Measurements from ENCODE around the gene ENAH.

Gene ENAH

DNA sequence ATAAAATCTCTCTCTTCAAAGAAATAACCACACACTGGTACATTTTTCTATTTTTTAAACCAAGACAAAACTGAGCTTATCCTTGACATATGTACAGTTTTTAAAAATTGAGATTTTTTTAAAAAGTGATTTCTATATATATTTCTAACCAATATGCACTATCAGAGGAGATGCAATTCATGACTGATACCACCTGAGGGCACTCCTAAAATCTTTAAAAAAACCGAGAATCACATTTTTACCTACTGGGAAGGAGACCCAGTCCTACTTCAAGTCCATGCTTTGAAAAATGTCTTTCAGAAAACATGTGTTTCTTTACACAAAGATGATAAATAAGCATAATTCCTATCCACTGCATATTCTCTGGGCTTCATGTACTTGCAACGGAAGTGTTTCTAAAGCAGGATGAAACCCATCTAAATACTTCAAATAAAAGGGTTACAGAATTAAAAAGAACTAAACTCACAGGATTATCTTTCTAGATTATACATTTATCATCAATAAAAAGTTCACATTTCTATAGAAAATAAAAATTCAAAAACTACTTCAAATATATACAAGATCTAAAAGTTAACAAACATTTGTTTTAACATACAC lies 98.6 kb downstream of the ENAH start:
- DNase-seq, result no peak

DNA sequence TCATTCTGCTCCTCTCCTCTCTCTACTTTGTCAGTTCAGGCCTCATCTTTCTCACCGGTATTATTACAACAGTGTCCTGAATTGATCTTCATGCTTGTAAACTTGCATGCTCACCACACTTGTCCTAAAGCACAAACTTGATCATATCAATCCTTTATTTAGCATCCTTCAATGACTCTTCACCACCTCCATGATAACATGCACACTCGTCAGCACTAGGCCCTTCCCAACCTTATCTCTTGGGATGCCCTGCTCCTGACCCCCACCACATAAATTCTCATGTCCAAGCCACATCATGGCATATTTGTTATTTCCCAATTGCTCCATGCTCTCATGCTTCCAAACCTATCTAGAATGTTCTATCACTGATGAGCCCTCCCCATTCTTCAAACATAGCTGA lies 103.1 kb downstream of the ENAH start:
- DNase-seq, result no peak

DNA sequence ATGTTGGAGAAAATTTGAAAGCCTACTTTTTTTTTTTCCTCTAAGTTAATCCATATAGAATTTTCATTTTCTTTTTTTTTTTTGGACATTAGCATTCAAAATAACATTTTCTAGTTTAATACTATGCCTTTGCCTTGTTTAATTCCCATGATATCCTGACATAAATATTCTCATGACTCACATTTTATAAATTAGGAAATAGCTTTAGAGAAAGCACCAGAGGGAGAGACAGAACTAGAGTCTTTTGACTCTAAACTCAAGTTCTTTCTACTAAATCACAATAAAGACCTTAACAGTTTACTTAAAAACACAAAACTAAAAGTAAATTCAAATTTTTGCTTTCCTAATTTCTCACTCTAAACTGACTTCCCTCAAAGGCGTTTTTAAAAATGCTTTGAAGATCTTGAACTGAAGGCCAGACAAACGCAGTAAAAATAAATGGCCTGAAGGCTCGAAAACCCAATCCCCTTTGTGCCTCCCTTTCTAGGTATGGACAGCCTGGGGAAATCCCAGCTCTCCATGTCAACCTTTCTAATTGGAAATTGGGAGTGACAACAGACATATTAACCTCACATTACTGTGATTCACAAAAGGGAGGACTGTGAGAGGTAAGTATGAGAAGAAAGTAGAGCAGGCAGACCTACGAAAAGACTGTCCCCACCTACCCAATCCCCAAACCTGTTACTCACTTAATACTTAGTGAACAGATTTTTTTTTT lies 104.6 kb downstream of the ENAH start:
- no peak for DNase-seq

DNA sequence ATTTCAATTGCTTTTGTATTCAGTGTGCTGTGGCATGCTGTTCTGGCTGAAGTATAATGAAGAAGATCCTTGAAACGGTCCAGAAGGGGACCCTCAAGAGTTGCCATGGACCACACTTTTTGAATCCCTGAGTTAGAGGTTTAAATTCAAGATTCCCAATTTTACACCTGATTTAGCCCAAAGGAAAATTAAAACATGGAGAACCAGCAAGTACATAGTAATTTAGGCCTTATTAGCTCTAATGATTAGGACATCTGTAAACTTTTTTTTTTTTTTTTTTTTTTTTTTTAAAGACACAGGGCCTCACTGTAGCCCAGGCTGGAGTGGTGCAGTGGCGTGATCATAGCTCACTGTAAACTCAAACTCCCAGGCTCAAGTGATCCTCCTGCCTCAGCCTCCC lies 107.3 kb downstream of the ENAH start:
- no peak for DNase-seq

DNA sequence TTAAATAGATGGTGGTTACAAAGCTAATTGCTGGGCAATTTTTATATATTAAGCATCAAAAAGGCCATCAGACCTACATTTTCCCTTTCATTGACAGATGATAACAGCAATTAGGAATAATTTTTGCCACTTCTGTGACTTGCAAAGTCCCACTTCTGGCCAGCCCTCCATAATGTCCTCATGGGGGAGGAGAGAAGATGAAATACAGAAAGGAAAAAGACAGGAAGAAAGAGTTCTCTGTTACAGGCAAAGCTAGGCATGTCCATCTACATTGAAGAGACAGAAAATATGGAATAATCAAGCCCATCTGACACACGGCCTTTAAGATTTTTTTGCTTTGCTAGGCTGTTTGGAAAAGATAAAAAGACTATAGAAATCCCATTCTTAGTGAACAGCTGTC lies 108.0 kb downstream of the ENAH start:
- DNase-seq, result no peak

DNA sequence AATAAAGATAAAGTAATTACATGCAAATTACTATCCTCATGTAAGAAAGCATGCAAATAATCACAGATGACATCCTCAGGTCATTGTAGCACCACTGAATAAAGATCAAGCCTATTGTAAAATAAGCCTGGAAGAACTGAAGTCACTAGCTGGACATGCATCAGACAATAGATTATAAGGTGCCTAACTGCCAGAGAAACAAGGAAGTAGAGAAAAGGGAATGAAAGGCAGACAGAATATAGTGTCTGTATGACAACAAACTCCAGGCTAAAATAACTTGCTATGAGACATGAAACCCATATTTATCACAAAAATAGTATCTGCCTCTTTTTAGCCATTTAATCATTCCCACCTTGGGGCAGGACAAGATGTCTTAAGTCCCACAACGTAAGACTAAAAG lies 108.7 kb downstream of the ENAH start:
- no peak for DNase-seq

DNA sequence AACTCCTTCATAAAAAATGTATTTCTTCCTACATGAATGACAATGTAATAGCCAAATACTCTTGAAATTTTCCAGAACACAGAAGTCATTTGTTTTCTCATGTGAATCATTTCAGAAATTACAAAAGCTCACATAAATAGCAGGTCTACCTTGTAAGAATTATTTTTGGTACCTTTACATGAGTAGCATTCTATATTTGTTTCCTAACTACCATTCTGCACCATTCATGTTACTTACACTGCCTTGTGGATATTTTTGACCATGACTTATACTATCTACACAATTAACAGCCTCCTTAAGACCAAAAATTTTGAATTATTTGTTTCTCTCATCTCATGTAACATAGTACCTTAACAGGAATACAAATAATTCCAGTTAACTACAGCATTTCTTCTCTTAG lies 109.6 kb downstream of the ENAH start:
- DNase-seq, result no peak

DNA sequence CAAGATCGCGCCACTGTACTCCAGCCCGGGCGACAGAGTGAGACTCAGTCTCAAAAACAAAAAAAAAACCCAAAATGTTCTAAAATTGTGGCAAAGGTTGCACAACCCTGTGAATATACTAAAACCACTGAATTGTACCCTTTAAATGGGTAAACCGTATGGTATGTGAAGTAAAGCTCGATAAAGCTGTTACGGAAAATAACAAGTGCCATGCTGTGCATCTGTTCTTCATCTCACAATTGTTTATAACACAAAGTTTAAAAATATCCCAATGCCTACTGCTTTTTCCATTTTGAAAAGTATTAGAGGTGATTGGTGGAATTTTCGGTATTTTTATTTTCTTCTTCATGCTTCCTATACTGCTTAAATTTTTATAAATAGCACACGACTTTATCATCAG lies 111.5 kb downstream of the ENAH start:
- no peak for DNase-seq

DNA sequence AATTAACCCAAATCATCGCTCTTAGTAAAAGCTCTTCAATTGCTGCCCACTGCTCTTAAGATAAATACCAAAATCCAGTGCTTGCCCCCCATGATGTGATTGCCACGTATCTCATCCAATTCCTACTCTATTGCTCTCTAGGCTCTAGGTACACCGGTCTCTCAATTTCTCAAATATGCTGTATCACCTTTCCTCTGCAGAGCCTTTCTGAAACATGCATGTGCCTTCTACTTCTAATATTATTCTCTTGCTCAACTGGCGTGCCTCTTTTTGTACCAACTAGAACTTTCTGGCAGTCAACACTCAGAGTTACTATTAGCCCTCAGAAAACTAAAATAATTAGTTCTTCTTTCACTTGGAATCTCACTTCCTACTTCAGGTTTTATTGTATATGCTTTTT lies 113.3 kb downstream of the ENAH start:
- DNase-seq, result no peak

DNA sequence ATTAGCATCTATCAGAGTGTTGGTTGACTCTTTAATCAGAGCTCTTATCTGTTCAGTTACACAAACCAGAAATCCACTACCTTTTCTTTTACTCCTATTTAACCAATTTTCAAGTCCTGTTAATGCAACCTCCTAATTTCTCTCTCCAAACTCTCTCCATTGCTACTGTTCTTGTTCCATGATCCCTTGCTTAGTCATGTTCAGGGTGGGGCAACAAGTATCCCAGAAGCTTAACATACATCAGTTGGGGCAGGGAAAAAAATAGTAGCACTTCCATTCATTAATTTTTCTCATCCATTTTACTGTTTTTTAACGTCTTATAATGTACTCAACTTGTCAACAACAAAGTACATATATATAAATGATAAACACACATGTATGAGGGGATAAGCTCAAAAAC lies 113.9 kb downstream of the ENAH start:
- DNase-seq, result no peak

DNA sequence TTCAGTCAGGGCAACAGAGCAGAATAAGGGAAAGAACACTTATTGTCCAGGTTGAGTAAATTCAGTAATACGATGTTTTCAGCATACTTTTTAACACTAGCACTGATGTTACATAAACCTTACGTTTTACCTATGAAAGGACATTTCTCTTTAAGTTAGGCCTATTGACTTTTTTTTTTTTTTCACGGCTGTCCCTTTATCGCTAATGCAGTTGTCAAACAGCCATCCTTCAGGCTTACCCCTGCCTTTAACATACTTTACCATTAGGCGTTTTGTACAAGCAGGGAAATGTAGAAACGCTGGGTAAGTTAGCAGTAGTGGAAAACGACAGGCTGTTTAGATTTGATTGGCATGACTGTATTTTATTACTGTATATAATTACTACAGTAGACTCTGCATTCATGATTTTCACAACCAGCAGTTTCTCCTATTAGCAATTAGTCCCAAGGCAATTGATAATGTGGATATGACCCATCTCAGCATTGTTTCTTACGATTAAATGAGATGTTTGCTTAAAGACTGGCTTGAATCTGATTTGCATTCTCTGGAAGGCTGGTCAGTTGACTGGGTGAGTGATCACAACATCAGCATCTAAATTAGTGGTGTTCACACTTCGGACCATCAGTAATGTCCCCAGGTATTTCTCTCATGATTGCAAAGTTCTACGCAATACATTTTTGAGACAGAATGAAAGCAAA lies 115.2 kb downstream of the ENAH start:
- no peak for DNase-seq

DNA sequence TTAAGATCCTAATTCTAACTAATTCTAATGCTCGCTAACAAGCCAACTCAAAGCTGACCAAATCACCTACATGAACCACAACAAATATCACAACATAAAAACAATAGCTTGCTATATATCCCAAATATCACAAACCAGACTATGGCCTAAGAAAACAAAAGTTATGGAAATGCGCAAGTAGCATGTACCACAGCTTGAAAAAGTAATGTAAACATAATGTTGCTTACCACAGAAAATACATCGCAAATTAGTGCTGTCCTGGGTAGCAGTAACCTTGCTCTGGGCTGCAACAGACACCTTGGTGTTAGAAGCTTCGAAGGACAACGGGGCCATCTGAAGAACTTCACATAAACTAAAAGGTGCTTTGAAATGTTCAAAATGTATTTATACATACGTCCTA lies 117.6 kb downstream of the ENAH start:
- no peak for DNase-seq

DNA sequence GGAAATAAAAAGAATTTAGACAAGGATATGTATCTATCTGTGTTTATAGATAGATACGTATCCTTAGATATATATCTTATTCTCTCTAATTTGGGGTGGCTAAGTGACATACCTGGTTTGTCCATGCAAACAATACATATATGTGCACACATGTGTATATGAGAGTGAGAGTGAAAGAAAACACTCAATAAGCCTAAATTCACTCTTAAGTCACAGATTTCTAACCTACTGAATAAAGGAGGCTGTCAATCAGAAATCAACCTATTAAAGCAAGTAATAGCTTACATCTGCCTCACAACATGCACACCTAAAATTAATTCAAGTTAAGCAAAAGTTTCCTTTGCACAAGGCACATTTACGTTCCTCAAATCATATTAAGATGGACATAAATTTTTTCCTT lies 118.2 kb downstream of the ENAH start:
- no peak for DNase-seq

DNA sequence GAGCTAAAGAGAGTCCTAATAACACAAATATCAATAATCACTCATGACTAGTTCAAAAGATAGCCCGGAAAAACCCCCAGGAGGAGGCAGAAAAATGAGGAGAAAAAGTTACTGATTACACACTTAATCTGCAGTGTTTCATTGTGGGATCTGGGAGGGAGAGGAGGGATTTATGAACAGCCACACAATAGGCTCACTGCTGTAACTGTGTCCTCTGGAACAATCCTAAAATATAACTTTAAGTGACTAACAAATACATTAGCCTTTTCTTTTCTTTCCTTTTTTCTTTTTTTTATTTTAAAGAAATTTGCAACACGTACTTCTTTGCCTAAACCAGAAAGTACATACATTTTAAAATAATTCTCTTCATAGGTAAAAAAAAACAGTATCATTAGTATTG lies 118.8 kb downstream of the ENAH start:
- no peak for DNase-seq

DNA sequence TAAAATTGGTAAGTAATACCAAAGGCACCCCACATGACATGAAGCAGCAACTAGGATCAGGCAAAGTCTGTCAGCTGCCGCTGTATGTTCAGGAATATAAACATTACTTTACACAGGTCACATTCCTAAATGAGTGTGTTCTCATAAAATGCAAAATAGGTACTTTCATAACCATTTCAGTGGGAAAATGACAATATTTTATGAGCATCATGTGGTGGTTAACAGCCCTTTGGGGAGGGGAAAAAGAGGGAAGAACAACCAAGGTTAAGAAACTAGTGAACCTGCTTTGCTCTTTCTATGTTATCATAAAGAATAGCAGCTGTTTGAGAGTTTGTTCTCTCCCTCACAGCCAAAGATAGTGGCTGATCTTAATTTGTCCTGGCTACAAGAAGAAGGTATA lies 119.7 kb downstream of the ENAH start:
- no peak for DNase-seq

DNA sequence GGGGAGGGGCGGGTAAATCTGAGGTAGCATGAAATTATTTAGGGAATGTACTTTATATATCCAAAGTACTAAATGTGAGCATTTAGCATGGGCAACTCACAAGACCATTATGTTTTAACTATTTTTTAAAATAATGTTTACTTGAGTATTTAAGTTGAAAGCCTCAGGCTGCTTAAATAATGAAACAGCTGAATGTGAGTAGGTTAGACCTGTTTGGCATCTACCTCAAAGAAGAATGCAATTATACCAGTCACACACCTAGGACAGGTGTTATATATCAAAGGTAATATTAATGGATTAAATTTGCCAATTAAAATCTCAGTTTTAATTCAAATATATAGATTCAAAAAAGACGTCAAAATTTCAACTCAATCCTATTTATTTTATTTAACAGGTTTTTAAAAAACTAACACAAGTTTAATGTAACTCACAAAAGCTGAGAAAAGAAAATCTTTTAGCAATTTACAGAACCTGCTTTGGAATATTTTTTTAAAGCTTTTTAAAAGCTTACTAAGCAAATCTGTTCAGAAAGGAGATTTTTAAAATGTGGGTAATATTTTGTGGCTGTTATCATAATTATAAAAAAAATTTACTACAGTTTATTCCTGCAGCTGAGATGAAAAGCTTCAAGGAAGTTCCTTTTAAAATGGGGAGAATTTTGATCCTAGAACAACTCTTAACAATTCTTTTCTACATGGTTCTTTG lies 120.5 kb downstream of the ENAH start:
- DNase-seq, result no peak

DNA sequence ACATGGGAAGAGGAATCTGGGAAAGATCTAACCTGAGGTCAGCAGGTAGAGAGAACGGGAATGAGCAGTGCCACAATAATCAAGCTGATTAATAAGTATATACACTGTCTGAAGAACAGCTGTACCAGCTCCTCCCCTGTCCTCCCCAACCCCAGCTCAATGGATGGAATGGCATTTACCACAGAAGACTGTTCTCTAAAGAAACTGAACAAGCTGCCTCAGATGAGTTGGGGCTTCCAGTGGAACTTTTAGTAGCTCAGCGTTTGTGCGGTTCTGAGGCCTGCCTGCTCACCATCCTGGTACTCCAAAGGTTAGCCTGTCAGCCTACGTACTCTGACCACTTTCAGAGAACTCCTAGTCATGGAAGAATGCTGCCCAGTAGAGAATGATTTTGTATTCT lies 123.2 kb downstream of the ENAH start:
- no peak for DNase-seq

DNA sequence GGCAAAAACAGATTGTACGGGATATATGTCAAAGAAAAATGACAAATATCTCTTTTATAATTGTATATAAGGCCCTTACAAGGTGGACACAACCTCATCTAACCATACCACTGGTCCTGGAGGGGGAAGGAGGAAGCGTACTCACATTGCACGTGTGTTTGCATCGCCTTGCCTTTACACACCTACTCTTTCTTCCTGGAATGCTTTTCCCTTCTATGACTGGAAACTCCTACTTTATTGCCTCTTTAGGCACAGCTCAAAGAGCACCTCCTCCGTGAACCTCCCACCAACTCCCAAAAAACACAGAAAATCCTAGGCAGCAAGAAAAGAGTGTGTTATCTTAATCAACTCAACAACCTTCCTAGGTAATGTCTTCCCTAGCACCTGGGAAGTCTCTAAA lies 125.3 kb downstream of the ENAH start:
- no peak for DNase-seq

DNA sequence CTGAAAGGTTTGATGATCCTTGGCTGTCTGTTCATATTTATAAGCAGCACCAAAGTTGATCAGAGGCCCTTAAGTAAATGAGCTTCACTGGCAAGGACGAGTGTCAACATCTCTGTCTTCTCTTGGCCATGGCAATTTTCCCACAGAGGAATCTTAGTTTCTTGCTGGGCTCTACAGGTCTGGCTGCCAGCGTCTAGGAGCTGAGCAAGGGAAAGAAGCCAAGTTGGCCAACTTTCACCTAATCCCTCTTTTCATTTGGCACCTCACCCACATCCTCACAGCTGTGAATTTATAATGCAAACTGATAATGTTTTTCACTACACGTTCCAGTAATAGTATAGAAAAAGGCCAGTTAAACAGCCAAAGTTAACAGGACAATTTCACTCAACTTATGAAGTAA lies 126.0 kb downstream of the ENAH start:
- DNase-seq, result no peak

DNA sequence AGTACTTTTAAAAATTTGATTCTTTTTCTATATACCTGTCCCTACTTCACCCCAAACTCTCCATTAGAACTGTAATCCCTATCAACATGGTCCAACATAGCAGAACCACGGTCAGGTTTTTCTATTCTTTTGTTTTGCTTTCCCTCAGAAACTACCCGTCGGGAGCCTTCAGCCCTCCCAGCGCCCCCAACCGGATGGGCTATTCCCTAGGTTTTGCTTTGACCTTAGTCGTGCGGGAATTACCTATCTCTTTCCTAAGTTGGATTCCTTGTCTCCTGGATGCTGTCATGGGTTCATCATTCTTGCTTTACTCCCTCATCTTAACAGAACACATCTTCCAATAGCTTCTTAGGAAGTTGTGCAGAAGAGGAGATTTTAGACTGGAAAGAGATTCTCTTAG lies 127.5 kb downstream of the ENAH start:
- no peak for DNase-seq

DNA sequence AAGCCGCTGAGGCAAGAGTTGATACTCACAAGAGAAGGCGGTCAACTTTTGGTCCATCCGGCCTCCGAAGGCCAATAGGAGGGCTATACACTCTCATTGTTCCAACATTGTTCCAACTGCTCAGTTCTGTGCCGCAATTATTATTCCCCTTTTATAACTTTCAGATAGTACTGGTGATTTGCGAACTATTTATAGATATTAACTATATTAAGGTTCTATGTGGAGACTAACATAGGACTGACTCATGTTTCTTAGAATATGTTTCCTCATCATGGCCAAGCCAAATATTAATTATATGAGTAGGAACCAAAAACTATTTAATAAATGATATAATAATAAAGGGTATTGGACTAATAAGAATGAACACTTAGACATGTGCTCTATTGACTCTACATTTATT lies 128.4 kb downstream of the ENAH start:
- DNase-seq, result no peak

DNA sequence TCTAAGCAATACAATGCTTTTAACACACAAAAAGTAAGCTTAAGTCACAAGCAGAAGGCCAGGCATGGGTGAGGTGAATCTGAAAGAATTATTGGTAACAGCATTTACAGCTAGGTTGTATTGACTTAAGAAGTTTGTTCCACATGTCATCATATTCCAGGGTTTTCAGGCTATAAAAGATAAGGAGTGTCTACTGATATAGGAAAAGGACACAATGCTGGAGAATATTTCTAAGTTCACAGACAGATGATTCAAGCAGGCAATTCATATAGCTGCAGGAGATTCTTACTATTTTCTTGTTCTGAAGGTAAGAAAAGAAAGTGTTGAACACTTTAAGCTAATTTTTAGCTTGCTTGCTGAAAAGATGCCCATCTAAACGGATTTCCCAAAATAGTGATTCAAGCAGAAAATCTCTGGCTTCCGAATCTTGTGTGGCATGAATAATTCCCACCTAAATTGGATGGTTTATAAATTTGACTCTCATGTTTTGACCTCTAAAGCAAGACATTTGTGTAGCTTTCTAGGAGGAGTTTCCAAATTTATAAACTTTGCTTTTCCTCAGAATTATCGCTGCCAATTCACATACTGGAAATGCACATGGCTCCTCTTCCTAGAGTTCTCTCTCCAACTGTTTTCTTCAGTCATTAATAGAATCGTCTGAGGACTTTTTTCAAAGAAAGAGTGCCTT lies 129.5 kb downstream of the ENAH start:
- no peak for DNase-seq

DNA sequence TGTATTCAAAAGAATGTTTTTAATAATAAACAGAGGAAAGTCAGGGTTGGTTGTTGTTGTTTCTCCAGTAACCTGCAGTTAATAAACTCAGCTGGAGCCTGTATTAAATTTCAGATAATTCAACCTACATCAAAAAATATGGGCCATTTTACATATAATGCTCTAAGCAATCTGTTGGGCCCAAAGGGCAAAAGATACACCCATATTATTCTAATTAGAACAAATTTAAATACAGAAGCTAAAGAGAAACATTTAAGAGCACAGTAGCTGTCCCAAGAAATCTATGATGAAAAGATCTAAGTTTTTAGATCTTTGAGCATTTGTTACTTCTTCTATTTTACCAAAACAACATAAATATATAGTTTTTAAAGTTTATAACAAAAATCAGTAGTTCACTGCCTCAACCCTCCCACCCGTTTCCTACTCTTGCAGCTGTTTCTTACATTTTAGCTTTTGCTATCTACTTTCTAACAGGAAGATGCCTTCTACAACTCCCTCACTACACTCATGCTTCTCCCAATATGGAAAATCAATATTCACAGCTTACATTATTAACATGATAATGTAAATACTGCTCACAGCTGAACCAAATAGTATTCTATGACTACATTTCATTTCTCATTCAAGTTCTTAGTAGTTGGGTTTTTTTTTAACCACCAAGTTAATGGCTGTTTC lies 130.2 kb downstream of the ENAH start:
- DNase-seq, result no peak

Measured in activated effector memory CD4-positive, alpha-beta T cell treated with Interleukin-2 at 50 U/mL for 16 hours (primary cell).